HepG2 (cell line): Measurements from ENCODE around the gene IL6ST. TPM values are rescaled to one million over a fixed set of nuclear protein-coding genes. Genes with fewer than 3 reads are reported as not detected.

ENCODE experiments used
- DNMT3B ChIP-seq: conservative IDR thresholded peaks from 2 replicates; pipeline ENCODE4 v1.6.1; 2016; ENCODE audit warnings: missing biosample characterization, control low read depth
- HCFC1 ChIP-seq: fragments of 150-350 bp; IDR thresholded peaks from 2 replicates; pipeline ENCODE4 v1.6.1; 2014; ENCODE audit warnings: low read depth, low read length
- HMG20B ChIP-seq: conservative IDR thresholded peaks from 2 replicates; pipeline ENCODE4 v1.6.1; 2016; ENCODE audit warnings: missing genetic modification reagents, missing compliant biosample characterization
- MED13 ChIP-seq: sonication (generic); formaldehyde crosslinking; IDR thresholded peaks from 2 replicates; pipeline ENCODE4 v1.5.0; 2020; ENCODE audit warnings: missing genetic modification reagents
- NFAT5 ChIP-seq: sonication (generic); formaldehyde crosslinking; IDR thresholded peaks from 2 replicates; pipeline ENCODE4 v1.4.0; 2020; ENCODE audit warnings: missing genetic modification reagents
- NFIB ChIP-seq: sonication (generic); formaldehyde crosslinking; IDR thresholded peaks from 2 replicates; pipeline ENCODE4 v1.9.0; 2021; ENCODE audit warnings: missing genetic modification reagents, mild to moderate bottlenecking, borderline replicate concordance
- POLR2G ChIP-seq: fragments of 200-400 bp; formaldehyde crosslinking; IDR thresholded peaks from 2 replicates; pipeline ENCODE4 v1.6.1; 2018; ENCODE audit warnings: mild to moderate bottlenecking, low read depth, low read length, moderate library complexity
- SIN3B ChIP-seq: fragments of 150-350 bp; IDR thresholded peaks from 2 replicates; pipeline ENCODE4 v1.6.1; 2014; ENCODE audit warnings: low read length
- SIX1 ChIP-seq: sonication (generic); formaldehyde crosslinking; IDR thresholded peaks from 2 replicates; pipeline ENCODE4 v1.4.0; 2020; ENCODE audit warnings: missing genetic modification reagents, borderline replicate concordance
- SP2 ChIP-seq: sonication (generic); formaldehyde crosslinking; IDR thresholded peaks from 2 replicates; pipeline ENCODE4 v1.5.1; 2020; ENCODE audit warnings: mild to moderate bottlenecking, missing genetic modification reagents
- TBX2 ChIP-seq: sonication (generic); formaldehyde crosslinking; IDR thresholded peaks from 2 replicates; pipeline ENCODE4 v1.5.0; 2020; ENCODE audit warnings: missing genetic modification reagents, mild to moderate bottlenecking, borderline replicate concordance
- ZBTB33 ChIP-seq: sonication (generic); formaldehyde crosslinking; IDR thresholded peaks from 2 replicates; pipeline ENCODE4 v1.4.0; 2020; ENCODE audit warnings: missing genetic modification reagents
- ZNF121 ChIP-seq: sonication (generic); formaldehyde crosslinking; IDR thresholded peaks from 2 replicates; pipeline ENCODE4 v1.5.0; 2020; ENCODE audit warnings: mild to moderate bottlenecking, missing genetic modification reagents
- ZNF251 ChIP-seq: sonication (generic); formaldehyde crosslinking; IDR thresholded peaks from 2 replicates; pipeline ENCODE4 v1.9.0; 2021; ENCODE audit warnings: mild to moderate bottlenecking, missing genetic modification reagents
- ZNF414 ChIP-seq: sonication (generic); formaldehyde crosslinking; IDR thresholded peaks from 2 replicates; pipeline ENCODE4 v1.5.0; 2020; ENCODE audit warnings: missing genetic modification reagents
- ZNF841 ChIP-seq: sonication (generic); formaldehyde crosslinking; IDR thresholded peaks from 2 replicates; pipeline ENCODE4 v1.8.1; 2023; ENCODE audit warnings: missing genetic modification reagents, borderline replicate concordance
- ZSCAN12 ChIP-seq: sonication (generic); formaldehyde crosslinking; IDR thresholded peaks from 2 replicates; pipeline ENCODE4 v1.9.0; 2021; ENCODE audit warnings: mild to moderate bottlenecking, missing genetic modification reagents
- ZSCAN20 ChIP-seq: sonication (generic); formaldehyde crosslinking; IDR thresholded peaks from 2 replicates; pipeline ENCODE4 v1.4.0; 2020; ENCODE audit warnings: missing genetic modification reagents, mild to moderate bottlenecking, borderline replicate concordance
- polyA plus RNA-seq, 8 experiments: library from polyadenylated mRNA; depleted of rRNA in 3 of 8; stranded (reverse) in 7 of 8; unstranded in 1 of 8; fragments of >200 nt; fragmentation: Illumina TruSeq in 4 of 8; extraction: Trizol in 4 of 8; gene quantifications; 2 replicates each; pipeline versions ENCODE4 v1.2.1 to v1.2.3, GENCODE V29; 2011 to 2016; ENCODE audit warnings: low read depth in 4 of 8, missing spikeins in 1 of 8, mixed read lengths in 1 of 8; ENCODE audit not compliant: insufficient read depth in 1 of 8
- total RNA-seq, 5 experiments: library from RNA; depleted of rRNA; stranded (reverse); fragments of >200 nt; fragmentation: Illumina TruSeq; extraction: Trizol; gene quantifications; 2 replicates each; pipeline ENCODE4 v1.2.3, GENCODE V29; 2016; ENCODE audit warnings: low read depth in 1 of 5
- TF ChIP-seq, protein P1 (sequence below): fragments of 450-650 bp; IDR thresholded peaks from 2 replicates; pipeline ENCODE4 v1.6.1; 2016
- TF ChIP-seq, protein P2 (sequence below): sonication (generic); formaldehyde crosslinking; IDR thresholded peaks from 2 replicates; pipeline ENCODE4 v1.8.1; 2023; ENCODE audit warnings: mild to moderate bottlenecking, moderate library complexity, missing genetic modification reagents

IL6ST gene
- total and polyA plus RNA-seq, 2 of the 13 experiments (the other 11 are each of a cell fraction or from before 2014, with no cell fraction given) = 66.6 to 166 TPM

GRCh38 chr5:56025151-56025885 is 30.6 kb upstream of the IL6ST start (continued):
- TF ChIP-seq, protein P1, sequence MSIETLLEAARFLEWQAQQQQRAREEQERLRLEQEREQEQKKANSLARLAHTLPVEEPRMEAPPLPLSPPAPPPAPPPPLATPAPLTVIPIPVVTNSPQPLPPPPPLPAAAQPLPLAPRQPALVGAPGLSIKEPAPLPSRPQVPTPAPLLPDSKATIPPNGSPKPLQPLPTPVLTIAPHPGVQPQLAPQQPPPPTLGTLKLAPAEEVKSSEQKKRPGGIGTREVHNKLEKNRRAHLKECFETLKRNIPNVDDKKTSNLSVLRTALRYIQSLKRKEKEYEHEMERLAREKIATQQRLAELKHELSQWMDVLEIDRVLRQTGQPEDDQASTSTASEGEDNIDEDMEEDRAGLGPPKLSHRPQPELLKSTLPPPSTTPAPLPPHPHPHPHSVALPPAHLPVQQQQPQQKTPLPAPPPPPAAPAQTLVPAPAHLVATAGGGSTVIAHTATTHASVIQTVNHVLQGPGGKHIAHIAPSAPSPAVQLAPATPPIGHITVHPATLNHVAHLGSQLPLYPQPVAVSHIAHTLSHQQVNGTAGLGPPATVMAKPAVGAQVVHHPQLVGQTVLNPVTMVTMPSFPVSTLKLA = no peak
- no peak for TF ChIP-seq NFAT5 (CRISPR knock-in tag)
- no peak for TF ChIP-seq ZNF251
- 0 out of 2 replicates have a peak, but pooled peaks have one; percentile 14 for TF ChIP-seq SIX1
- no peak for TF ChIP-seq POLR2G
- TF ChIP-seq, protein P2, sequence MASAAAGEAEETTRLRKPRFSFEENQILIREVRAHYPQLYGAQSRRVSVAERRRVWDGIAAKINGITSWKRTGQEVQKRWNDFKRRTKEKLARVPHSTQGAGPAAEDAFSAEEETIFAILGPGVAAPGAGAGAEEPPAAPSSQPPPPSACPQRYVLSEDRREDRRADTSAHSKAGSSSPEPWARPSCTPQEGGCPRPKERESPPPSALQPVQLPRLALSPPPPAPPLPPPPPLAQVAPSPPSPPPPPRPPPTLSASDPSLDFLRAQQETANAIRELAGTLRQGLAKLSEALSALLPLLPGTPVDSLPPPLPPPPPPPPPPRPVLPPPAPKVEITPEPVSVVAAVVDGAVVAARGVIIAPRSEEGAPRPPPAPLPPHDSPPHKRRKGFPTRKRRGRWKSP (CRISPR knock-in tag) = no peak
- TF ChIP-seq ZBTB33 = 0 out of 2 replicates have a peak, but pooled peaks have one; percentile 12
- no peak for TF ChIP-seq HCFC1
- TF ChIP-seq ZNF121 = no peak
- TF ChIP-seq HMG20B (CRISPR knock-in tag) = no peak; the same call in 1 of the 2 replicates
- no peak for TF ChIP-seq SIN3B
- TF ChIP-seq NFIB = no peak
- TF ChIP-seq ZNF414 = no peak
- no peak for TF ChIP-seq ZNF841
- peak; percentile 29; the same call in 1 of the 2 replicates for TF ChIP-seq TBX2 (CRISPR knock-in tag)
- no peak for TF ChIP-seq DNMT3B (CRISPR knock-in tag)
- TF ChIP-seq ZSCAN20 = no peak
- no peak; the same call in 1 of the 2 replicates for TF ChIP-seq MED13 (CRISPR knock-in tag)
- TF ChIP-seq SP2 (CRISPR knock-in tag) = no peak
- TF ChIP-seq ZSCAN12 (CRISPR knock-in tag) = no peak
